ENCODE results near the gene TNXB.
"Not testable (repeated sequence)": the region's sequence is repeated elsewhere in the genome, so short reads cannot be mapped to it uniquely, and the experiment has no call there.

Gene TNXB

GRCh38 chr6:32068867-32069266, 40.3 kb downstream of the TNXB start:
- no peak for TF ChIP-seq CTCF (IDR thresholded peaks at IDR 0.05; ENCODE audit: low read depth, low read length)
- no peak for DNase-seq
- no peak overlapping the region for H3K4me3 ChIP-seq (ENCODE audit: low read depth, low read length)
- H3K9me3 ChIP-seq: no peaks in the 10 kb centered on the region
- H3K36me3 ChIP-seq: no peaks in the 10 kb centered on the region
- no peaks in the 10 kb centered on the region for H3K4me1 ChIP-seq
- H3K27me3 ChIP-seq: peaks cover 10% of the 10 kb centered on the region; the same call in 1 of the 2 replicates

GRCh38 chr6:32068315-32068714, 40.8 kb downstream of the TNXB start:
- not testable (repeated sequence) for DNase-seq; H3K4me3 ChIP-seq (ENCODE audit: low read depth, low read length); H3K4me1 ChIP-seq; H3K36me3 ChIP-seq; H3K27me3 ChIP-seq; H3K9me3 ChIP-seq

GRCh38 chr6:32067521-32067920, 41.6 kb downstream of the TNXB start:
- not testable (repeated sequence) for H3K27me3 ChIP-seq; H3K4me1 ChIP-seq; DNase-seq; H3K9me3 ChIP-seq; H3K36me3 ChIP-seq; H3K4me3 ChIP-seq (ENCODE audit: low read depth, low read length)

GRCh38 chr6:32064706-32065105, 44.4 kb downstream of the TNXB start:
- Histone ChIP-seq H3K4me3 (ENCODE audit: low read depth, low read length) (no peak overlapping the region), H3K4me1 (no peaks in the 10 kb centered on the region), H3K9me3 (no peaks in the 10 kb centered on the region), H3K27me3 (peaks cover 3% of the 10 kb centered on the region; the same call in 1 of the 2 replicates), H3K36me3 (no peaks in the 10 kb centered on the region)
- TF ChIP-seq CTCF (IDR thresholded peaks at IDR 0.05; ENCODE audit: low read depth, low read length): no peak
- DNase-seq: no peak

GRCh38 chr6:32060966-32061655, 48.0 kb downstream of the TNXB start:
- no peak for DNase-seq
- H3K36me3 ChIP-seq: no peaks in the 10 kb centered on the region
- no peaks in the 10 kb centered on the region for H3K9me3 ChIP-seq
- TF ChIP-seq CTCF (IDR thresholded peaks at IDR 0.05; ENCODE audit: low read depth, low read length): no peak
- peaks cover under 1% of the 10 kb centered on the region; the same call in 1 of the 2 replicates for H3K27me3 ChIP-seq
- H3K4me3 ChIP-seq (ENCODE audit: low read depth, low read length): no peak overlapping the region
- no peaks in the 10 kb centered on the region for H3K4me1 ChIP-seq

- Histone ChIP-seq H3K9me3 (no peaks in the 10 kb centered on the region), H3K27me3 (no peaks in the 10 kb centered on the region), H3K36me3 (no peaks in the 10 kb centered on the region), H3K4me1 (no peaks in the 10 kb centered on the region), H3K4me3 (ENCODE audit: low read depth, low read length) (no peak overlapping the region)
- no peak for TF ChIP-seq CTCF (IDR thresholded peaks at IDR 0.05; ENCODE audit: low read depth, low read length)
- DNase-seq: no peak
Measured at GRCh38 chr6:32058511-32058963, 50.6 kb downstream of the TNXB start.

GRCh38 chr6:32057966-32058365, 51.2 kb downstream of the TNXB start:
- H3K4me1 ChIP-seq: no peaks in the 10 kb centered on the region
- no peaks in the 10 kb centered on the region for H3K9me3 ChIP-seq
- no peak for DNase-seq
- H3K4me3 ChIP-seq (ENCODE audit: low read depth, low read length): no peak overlapping the region
- no peak for TF ChIP-seq CTCF (IDR thresholded peaks at IDR 0.05; ENCODE audit: low read depth, low read length)
- H3K36me3 ChIP-seq: no peaks in the 10 kb centered on the region
- H3K27me3 ChIP-seq: no peaks in the 10 kb centered on the region
